ENCODE data around the gene HOXB5.

HOXB5 gene

DNA sequence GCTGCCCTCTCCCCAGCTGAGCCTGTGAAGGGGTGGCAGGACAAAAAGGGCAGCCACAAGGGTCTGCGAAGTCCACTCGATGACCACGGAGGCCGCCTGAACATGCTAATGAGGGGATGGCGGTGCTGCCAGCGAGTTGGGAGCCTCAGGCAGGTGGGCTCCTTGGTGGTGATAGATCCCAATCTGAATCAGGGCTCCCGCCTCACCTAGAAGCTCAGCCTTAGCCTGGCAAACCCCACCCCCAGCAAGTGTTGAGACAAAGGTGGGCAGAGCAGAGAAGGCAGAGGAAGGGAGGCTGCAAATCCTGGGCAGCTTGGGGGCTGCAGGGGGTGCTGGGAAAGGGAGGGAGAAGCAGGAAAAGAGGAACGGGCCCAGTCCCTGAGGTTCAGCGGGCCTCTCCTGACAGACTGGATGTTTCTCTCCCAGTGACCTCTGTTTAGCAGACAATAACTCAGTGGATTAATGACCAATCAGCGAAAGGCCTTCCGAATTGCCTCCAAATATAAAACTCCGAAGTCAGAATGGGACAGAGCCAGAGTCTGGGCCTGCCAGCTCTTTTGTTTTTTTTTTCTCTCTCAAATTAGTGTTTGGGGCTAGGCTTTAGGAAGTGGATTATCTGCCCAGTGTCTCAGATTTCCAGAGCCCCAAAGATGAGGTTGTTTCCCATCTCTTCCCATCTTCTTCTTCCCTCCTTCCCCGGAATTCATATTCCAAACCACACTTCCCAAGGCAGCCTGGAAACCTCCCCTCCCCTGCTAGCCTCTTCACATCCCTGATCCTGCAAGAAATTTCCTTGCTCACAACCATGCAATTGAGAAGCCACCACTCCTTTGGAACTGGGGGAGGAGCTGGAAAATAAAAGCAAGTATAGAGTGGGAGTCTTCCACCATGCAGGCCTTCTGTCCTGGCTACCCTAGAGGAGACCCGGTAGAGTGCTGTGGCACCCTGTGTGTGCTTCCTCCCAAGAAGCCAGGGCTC is 33.5 kb downstream of the HOXB5 start:
- no peak for DNase-seq (ENCODE audit: low read depth in 2 of 2)

DNA sequence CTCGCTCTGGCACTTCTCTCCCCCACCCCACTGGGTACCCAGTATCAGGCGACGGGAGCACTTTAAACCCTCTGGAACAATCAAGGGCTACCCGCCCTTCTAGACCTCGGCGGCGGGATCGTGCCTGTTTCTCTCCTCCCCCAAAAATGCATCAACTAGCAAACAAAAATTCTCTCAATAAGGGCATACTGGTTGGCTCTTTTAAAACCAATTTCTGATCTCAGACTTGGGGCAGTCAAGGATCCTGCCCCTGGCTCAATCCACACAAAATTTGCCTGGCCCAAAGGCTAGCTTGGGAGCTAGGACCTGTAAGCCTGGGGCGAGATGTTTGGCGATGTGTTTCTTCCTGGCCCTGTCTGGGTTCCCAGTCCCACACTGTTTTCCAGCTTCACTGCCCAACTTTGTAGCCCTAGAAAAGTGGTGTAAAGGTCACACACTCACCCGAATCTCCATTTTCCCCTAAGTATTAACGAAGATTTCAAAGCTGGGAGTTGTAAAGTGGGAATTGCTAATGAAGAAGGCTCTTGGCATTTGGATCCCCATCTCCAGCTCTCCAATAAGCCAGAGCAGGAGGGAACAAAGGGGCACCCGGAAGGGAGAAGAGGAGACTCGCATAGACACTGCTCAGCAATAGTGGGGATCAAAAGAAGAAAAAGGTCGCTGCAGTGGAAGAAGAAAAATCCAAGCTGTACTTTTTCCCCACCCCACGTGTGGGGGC is 34.3 kb downstream of the HOXB5 start:
- DNase-seq (ENCODE audit: low read depth in 2 of 2) = no peak

DNA sequence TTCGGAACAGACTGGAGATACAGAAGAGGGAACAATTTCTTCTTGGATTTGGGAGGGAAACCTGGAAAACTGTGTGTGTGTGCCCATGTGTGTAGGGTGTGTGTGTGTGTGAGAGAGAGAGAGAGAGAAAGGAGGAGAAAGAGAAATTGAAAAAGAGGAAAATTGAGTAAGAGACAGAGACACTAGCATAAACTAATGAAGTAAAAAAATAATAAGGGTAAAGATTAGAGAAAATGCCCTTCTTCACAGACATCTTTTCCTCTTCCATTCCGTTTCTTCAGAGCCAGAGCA is 34.8 kb downstream of the HOXB5 start:
- DNase-seq (ENCODE audit: low read depth in 2 of 2) = no peak

DNA sequence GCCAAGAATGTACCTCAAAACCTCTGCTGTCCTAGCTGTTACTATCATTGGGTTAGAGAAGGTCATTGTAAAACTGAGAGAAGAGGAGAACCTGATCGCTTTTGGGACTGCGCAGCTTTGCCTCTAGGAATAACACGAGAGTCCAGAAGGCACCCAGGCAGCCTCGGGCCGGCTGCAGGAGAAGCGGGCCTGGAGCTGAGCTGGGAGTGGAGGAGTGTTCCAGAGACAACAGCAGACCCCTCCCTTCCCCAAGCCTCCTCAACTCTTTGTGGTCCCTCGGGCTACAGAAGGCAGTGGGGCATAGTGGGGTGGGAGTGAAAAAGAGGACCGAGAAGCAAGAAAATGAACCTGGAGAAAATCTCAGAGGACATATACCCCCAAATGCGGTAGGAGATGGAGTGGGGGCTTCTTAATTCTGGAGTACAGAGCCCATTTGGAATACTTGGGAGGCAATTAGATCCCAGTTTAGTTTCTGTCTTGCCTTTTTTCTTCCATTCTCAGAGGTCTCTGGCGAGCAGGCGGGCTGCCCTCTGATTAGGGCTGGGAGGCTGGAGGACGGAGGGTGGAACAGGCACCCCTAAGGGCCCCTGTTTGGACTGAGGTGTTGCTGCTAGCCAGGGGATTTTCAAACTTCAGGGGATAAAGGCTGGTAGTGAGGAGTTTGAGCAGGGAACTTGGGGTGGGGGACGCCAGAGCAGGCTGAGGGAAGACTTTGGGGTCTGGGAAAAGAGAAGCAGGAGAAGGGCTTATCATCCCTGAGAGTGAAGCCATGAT is 35.3 kb downstream of the HOXB5 start:
- no peak for DNase-seq (ENCODE audit: low read depth in 2 of 2)

DNA sequence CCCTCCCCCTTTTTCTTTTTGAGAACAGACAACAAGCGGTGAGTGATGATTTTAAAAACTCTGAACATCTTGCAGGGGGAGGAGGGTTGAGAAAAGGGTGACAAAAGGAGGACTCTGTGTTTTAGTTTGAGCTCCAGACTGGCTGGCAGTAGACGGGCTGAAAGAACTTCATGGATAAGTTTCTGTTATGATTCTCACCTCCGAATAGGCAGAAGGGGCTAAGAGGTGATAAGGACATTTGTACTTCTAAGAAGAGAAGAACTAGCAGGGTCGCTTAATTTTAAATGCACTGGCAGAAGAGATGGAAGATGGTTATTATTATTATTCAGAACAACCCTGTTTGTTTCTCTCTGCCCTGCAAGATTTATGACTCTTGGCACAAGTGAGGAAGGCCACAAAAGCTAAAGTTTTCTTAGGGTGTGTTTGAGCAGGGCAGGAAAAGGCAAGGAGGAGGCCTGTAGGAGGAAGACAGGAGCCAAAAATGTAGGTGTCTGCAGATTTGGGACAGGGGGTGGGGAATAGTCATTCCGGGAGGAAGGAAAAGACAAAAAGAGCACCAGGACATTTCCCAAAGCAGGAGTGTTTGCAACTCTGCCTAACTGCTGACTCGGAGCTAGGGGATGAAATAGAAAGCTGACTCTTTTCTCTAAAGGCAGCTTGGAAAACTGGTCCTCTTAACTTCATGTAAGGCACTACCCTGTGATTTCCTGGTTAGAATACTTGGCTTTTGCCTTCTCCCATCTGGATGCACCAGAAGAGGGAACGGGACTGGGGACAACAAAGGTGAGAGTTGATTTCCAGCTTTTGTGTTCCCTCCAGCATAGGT is 36.8 kb downstream of the HOXB5 start:
- no peak for DNase-seq (ENCODE audit: low read depth in 2 of 2)

DNA sequence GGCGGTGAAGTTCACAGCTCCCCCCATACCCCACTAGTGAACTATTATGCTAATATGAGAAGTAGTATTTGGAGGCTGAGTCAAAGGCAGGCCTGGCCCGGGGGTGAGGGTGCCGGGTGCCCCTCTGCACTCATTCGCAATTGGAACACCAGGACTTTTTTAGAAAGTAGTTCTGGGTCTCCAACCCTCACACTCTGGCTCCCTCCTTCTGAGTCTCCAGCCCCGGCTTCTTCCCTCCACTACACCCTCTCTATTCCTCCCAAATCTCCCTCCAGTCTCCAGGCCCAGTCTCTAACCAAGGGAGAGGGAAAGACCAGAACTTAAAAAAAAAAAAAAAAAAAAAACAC is 37.4 kb downstream of the HOXB5 start:
- DNase-seq (ENCODE audit: low read depth in 2 of 2) = no peak

DNA sequence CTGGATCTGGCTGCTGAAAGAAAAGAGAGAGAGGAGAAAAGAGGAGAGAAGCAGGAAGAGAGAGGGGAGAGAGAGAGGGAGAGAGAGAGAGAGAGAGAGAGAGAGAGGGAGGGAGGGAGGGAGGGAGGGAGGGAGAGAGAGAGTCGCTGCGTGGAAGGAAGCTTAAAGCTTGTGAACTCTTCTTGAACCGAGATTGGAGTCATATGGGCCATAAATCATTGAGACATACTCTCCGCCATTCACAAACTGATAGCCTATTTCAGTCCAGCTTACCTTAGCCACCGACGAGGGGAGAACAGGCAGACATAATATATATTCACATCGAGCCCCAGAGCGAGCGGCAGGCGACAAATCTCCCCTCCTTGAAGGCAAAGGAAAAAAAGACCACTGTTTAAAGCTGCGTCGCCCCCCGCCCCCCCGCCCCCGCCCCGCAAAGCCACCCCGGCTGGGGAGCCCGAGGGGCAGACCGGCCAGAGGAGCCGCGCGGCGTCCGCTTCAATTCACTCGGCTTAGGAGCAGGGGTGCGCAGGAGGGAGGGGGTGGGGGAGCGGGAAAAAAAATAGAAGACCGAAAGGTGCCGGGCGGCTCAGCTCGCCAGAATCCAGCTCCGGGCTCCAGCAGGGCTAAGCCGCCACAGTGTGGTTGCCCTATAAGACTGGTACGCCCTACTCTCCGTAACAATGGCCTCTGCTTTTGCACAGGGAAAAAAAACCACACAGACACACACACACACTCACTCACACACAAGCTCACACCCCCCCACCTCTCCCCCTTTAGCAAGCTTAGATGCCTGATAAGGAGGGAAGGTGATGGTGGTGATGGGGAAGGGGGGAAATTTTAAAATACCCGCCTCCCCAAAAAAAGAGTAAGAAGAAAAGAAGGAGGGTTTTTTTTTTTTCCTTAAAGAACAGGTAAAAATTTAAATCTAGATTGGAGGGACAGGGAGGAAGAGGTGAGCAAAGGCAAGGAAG is 38.0 kb downstream of the HOXB5 start:
- DNase-seq (ENCODE audit: low read depth in 2 of 2) = no peak

DNA sequence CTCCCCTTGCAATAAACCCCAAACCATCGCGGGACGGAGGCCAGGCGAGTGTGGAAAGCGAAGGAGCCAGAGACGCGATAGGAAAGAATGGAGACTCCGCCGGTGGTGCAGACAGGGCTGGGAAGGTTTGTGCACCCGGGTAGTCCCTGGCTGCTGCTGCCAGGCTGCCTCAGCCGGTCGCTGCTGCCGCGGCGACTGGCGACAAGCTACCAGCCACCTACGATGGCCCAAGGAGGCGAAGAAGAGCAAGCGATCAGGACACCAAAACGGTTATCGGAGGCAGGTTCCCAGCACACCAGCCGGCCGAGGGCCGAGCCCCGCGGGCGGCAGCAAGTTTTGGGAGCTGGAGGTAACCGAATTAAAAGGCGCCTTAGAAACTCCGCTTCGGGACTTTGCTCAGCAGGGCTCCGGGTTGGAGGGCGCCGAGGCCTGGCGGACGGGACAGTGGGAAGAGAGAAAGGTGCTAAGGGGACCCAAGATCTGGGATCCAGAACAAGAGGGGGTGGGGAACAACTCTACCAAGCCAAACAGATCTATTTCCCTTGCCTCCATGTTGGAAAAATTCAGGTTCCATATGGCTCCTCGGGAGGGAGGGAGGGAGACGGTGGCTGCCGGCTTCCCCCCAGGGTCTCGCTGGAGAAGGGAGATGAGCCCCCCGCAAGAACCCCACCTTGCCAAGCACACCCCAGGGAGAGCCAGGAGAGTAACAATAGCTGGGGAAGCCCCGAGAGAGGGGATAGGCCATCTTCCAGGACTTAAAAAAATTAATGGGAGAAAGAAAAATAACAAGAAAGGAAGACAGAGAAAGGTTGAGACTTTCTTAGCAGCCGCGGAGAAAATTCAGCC is 38.9 kb downstream of the HOXB5 start:
- DNase-seq (ENCODE audit: low read depth in 2 of 2) = no peak

DNA sequence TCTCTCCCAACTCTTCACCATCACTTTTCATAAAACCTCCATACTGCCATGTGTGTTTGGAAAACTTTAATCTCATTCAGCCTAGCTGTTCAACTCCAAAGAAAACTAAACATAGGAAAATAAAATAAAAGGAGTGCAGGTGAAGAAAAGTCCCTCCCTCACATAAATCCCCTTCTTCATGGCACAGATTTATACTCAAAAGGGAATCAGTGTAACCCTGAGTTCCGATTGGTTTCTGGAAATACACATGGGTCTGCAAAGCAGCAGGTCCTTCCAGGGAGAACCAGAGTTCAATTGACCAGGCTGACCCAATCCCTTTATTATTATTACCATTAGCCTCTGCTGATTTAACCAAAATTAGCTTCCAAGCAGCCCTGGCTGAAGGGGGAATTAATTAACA is 39.8 kb downstream of the HOXB5 start:
- DNase-seq (ENCODE audit: low read depth in 2 of 2) = no peak

DNA sequence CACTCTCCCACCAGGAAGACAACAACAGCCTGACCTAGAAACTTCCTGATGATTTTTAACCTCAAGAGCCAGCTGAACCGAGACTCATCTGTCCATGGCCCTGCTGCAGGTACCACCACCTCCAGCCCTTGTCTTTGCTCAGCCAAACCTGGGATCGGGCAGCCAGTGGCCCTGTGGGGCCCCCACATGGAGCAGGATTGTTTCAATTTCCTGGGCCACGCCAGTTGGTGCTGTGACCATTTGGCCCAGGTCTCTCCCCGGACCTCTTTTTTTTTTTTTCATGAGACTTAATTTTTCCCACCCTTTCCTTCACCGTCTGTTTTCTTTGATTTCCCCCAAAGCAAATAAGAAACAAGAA is 40.4 kb downstream of the HOXB5 start:
- DNase-seq (ENCODE audit: low read depth in 2 of 2) = no peak

DNA sequence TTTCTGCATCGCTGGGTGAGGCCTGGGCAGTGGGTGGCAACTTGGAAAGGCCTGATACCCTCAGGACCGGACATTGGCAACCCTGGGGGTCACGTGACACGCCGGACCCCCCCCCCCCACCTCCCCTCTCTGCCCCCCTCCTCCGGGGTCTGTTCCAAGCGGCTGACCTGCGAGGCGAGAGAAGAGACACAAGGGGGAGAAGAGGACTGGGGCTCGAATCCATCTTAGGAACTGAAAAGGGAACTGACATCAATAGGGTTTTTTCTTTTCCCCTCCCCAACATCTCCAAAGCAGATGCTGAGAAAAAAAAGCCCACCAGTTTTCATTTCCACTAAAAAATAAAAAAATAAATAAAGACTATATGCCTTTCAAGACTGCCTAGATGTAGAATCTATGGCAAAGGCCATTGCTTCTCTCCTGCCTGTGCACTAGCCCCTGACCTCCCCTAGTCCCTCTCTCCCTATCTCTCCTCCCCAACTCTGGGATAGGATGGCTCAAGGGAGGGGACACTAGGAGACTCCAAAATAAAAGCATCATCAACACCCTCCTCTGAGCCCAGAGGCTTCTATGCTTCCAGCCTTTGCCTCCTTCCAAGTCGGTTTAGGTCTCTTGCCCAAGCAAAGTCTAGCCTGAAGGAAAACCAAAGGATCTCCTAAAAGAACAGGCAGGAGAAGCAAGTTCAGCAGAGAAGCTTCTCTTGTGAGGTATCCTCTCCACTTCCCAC is 41.0 kb downstream of the HOXB5 start:
- DNase-seq (ENCODE audit: low read depth in 2 of 2) = no peak

DNA sequence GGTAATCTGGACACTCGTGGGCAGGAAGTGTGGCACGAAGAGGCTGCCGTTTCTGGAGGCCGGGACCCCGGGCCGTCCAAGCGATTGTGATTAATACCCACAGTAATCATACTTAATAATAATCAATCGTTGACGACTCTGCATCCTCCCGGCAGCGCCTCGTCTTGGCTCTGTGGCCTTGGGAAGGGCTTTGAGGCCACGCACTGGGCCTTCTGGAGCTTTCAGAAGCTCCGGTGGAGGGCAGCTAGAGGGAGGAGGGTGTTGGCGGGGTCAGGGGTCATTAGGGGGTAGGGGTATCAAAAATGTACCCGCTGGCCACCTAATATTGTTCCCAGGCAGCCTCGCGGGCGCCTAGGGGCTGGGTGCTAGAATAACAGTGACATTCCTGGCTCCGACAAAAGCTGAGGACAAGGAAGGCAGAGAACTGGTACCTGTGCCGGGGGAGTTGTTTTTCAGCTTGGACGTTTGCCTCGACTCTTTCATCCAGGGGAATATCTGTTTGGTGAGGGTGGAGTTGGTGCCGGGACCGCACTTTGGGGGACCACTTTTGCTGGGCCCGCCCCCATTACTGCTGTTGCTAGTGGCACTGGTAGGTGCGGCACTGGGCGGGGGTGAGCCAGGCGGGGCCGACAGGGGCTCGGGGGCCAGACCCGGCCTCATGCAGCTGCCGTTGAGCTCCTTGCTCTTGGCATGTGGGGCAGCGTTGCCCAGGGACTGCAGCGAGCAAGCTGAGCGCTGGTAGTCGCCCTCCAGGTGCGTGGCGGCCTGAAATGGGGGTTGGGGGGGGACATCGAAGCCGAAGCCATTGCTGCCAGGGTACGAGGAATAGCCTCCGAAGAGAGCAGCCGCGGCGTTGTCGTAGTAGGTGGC is 41.7 kb downstream of the HOXB5 start:
- DNase-seq (ENCODE audit: low read depth in 2 of 2) = no peak

DNA sequence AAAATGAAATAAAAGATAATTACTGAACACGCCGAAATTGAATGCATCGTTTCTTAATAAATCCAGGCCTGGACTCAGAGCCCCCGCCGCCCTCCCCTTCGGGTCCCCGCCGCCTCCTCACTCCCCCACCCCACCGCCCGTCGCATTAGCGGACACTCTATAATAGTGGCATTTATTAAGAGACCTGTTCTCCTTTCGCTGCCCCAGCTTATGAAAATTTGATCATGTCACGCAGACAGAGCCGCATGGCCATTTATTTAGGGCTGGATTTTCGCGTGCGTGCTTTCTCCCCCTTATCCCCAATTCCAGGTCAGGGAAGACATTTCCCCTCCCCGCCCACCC is 42.4 kb downstream of the HOXB5 start:
- no peak for DNase-seq (ENCODE audit: low read depth in 2 of 2)

DNA sequence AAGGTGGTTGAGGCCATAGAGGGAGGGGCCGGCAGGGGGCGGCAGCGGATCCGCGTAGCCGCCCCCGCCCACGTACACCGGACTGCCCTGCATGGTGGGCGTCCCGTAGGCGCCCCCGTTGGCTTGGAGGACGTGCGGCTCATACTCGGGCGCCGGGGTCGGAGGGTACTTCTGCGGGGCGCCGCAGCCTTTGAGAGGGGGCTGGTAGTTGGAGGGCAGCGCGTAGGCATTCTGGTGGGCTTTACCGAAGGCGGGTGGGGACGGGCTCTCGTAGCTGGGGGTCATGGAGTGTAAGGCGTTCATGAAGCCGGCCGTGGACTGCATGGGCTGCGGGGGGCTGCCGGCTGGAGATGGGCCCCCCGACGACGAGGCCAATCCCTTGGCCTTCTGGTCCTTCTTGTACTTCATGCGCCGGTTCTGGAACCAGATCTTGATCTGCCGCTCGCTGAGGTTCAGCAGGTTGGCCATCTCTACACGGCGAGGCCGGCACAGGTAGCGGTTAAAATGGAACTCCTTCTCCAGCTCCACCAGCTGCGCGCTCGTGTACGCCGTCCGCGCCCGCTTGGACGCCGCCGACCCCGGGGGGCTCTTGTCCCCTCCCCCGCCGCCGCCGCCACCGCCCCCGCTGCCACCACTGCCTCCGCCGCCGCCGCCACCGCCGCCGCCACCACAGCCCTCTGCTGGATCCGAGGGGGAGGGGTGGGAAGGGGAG is 42.9 kb downstream of the HOXB5 start:
- DNase-seq (ENCODE audit: low read depth in 2 of 2) = no peak

DNA sequence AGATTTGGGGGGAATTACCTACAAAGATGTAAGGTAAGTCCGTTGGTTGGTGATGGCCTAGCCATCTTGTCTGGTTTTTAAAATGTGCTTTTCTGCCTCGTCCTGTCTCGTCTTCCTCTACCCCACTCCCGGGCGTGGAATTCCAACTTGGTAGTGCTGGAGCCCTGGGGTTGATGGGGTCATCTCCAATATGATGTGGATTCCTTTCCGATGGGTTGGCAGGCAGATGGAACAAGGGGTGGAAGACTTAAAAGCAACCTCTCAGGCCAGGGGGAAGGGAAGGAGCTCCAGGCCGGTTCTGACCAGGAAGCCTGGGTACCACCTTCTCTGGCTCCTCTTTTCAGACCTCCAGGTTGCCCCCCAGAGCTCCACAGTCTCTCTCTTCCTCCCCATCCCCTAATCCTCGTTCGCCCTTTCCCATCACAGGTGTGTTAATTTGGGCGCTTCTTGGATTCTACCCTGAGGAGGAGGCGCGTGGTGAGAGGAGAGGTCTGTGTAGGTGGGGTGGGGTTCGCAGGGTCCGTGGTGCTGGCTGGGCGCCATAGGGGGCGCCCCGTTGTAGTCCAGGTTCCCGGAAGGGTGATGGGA is 43.6 kb downstream of the HOXB5 start:
- DNase-seq (ENCODE audit: low read depth in 2 of 2) = no peak

DNA sequence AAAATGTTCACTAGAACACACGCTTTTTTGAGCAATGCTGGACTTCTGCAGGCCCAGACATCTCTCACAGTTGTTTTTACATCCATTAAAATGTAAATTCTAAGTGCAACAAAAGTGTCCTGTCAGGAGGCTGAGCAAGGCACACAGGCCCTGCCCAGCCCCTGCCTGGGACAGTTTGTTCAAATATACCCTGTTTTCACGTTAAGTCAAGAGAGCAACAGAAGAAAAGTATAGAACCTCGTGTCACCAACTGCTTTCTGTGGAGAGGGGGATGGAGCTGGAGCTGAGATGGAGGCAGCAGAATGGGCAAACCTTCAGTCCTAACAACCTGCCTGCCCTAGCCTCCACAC is 44.3 kb downstream of the HOXB5 start:
- no peak for DNase-seq (ENCODE audit: low read depth in 2 of 2)
